Measurements from ENCODE around the gene ACTRT2.

The ACTRT2 gene

GRCh38 chr1:3071565-3072390 is 50.5 kb downstream of the ACTRT2 start:
- Histone ChIP-seq H3K27me3 (replicated peaks in 2 of 5; ENCODE audit: control insufficient read depth in 4 of 5, insufficient read depth in 5 of 5, low read length in 4 of 5) (peaks cover 0 to 58% (median 4%) of the 10 kb centered on the region in 5 experiments), H3K4me1 (ENCODE audit: control extremely low read depth in 1 of 4, control insufficient read depth in 4 of 4, insufficient read depth in 4 of 4, low read length in 3 of 4) (peaks cover 0 to 78% (median 53%) of the 10 kb centered on the region in 4 experiments), H3K9me3 (ENCODE audit: control extremely low read depth in 1 of 5, control insufficient read depth in 4 of 5, insufficient read depth in 2 of 5, low read depth in 1 of 5, low read length in 4 of 5) (no peaks in the 10 kb centered on the region), H3K36me3 (ENCODE audit: control insufficient read depth in 4 of 4, insufficient read depth in 4 of 4, low read length in 3 of 4) (no peaks in the 10 kb centered on the region), H3K4me3 (ENCODE audit: control insufficient read depth in 1 of 7, extremely low read depth in 1 of 7, insufficient read depth in 4 of 7, low read depth in 2 of 7, low read length in 6 of 7) (peak overlapping the region in 6 of 7 experiments; percentile 36 to 84 (median 72)), H3K27ac (ENCODE audit: insufficient read depth in 1 of 2, low read depth in 1 of 2, low read length in 2 of 2, poor library complexity in 1 of 2, severe bottlenecking in 2 of 2) (peak overlapping the region in 1 of 2 experiments; percentile 64)
- ChIA-PET POLR2A (interaction anchor here (1.1 kb wide), 1 partner anchor 63 kb away, joined by 3 read pairs; no protein-coding TSS in a partner anchor), CTCF (interaction anchor here (1.2 to 2.2 kb wide), 4 partner anchors 9 to 212 kb away, joined by 3 to 6 read pairs (median 3); no protein-coding TSS in a partner anchor)
- no peak for DNase-seq
- 48% methylated on average over 6 of the region's 17 CpGs for WGBS (ENCODE audit: insufficient coverage)

All from common myeloid progenitor, CD34-positive (primary cell).